Measurements from ENCODE around the gene CFAP97D2. TPM values are rescaled to one million over a fixed set of nuclear protein-coding genes. Genes with fewer than 3 reads are reported as not detected.
A peak's percentile ranks its signal among the peaks of the same experiment; 100 is the strongest.
"Not testable (repeated sequence)": the region's sequence is repeated elsewhere in the genome, so short reads cannot be mapped to it uniquely, and the experiment has no call there.

The CFAP97D2 gene
- total RNA-seq, 2 experiments from 2014 or later, result 0.47 to 0.52 TPM

- peak overlapping the region; percentile 79 to 92 for H3K27ac ChIP-seq (ENCODE audit: low read depth in 1 of 2, low read length in 2 of 2)
- TF ChIP-seq CTCF (IDR thresholded peaks at IDR 0.05), result no peak
- H3K4me1 Mint-ChIP-seq (ENCODE audit: low read depth), result peaks cover 84% of the 10 kb centered on the region
Measured at GRCh38 chr13:114148521-114148855, 30.6 kb upstream of the CFAP97D2 start.

GRCh38 chr13:114148886-114149285 lies 30.2 kb upstream of the CFAP97D2 start:
- not testable (repeated sequence) for H3K27me3 ChIP-seq (ENCODE audit: control insufficient read depth in 1 of 2, insufficient read depth in 2 of 2, low read length in 2 of 2); DNase-seq; H3K9me3 ChIP-seq (ENCODE audit: control insufficient read depth in 1 of 2, insufficient read depth in 1 of 2, low read length in 2 of 2); H3K9me3 Mint-ChIP-seq; H3K4me3 ChIP-seq (ENCODE audit: low read length); H3K36me3 ChIP-seq (ENCODE audit: insufficient read depth, low read length); ATAC-seq (ENCODE audit: poor library complexity); H3K27me3 Mint-ChIP-seq
- intact Hi-C loops (cut with DNase I, micrococcal nuclease), result loop anchor here in 1 of 2 experiments (1.0 to 5.0 kb wide), 4 partner anchors 9 to 37 kb away; no protein-coding TSS in a partner anchor
- Mint-ChIP-seq H3K4me1 (ENCODE audit: low read depth) (peaks cover 88% of the 10 kb centered on the region), H3K27ac (peak overlapping the region; percentile 95), H3K36me3 (ENCODE audit: low read depth) (peaks cover 10% of the 10 kb centered on the region), H3K4me3 (peak overlapping the region; percentile 61)
- POLR2A ChIA-PET, result interaction anchor here (1.0 to 1.8 kb wide), 25 partner anchors 8 to 133 kb away, joined by 3 to 79 read pairs (median 7); partner anchors contain the start of genes CFAP97D2, RASA3 and UPF3A
- H3K4me1 ChIP-seq (ENCODE audit: insufficient read depth, low read length), result peaks cover 96% of the 10 kb centered on the region
- CTCF ChIA-PET, result interaction anchor here (1.3 to 1.5 kb wide), 2 partner anchors 13 to 20 kb away, joined by 3 to 5 read pairs; no protein-coding TSS in a partner anchor
- peak overlapping the region; percentile 79 to 92 for H3K27ac ChIP-seq (ENCODE audit: low read depth in 1 of 2, low read length in 2 of 2)

More at GRCh38 chr13:114148521-114148855, 30.6 kb upstream of the CFAP97D2 start:
- ATAC-seq (ENCODE audit: poor library complexity) (peak; percentile 85), DNase-seq (peak; percentile 72 to 96 (median 84))
- ChIA-PET POLR2A (interaction anchor here (0.8 to 1.8 kb wide), 27 partner anchors 8 to 133 kb away, joined by 3 to 79 read pairs (median 7); partner anchors contain the start of genes CFAP97D2, RASA3 and UPF3A), CTCF (interaction anchor here (0.8 to 1.5 kb wide), 4 partner anchors 13 to 78 kb away, joined by 3 to 6 read pairs (median 4); no protein-coding TSS in a partner anchor)
- peak overlapping the region; percentile 95 for H3K27ac Mint-ChIP-seq
- H3K36me3 Mint-ChIP-seq (ENCODE audit: low read depth), result peaks cover 10% of the 10 kb centered on the region
- H3K4me3 Mint-ChIP-seq, result peak overlapping the region; percentile 61
- no peaks in the 10 kb centered on the region for H3K27me3 Mint-ChIP-seq
- H3K9me3 Mint-ChIP-seq, result no peaks in the 10 kb centered on the region
- H3K4me3 ChIP-seq (ENCODE audit: low read length), result peak overlapping the region; percentile 1
- intact Hi-C loops (cut with DNase I, micrococcal nuclease), result loop anchor here in 1 of 2 experiments (1.0 to 5.0 kb wide), 4 partner anchors 8 to 36 kb away; no protein-coding TSS in a partner anchor
- peaks cover 98% of the 10 kb centered on the region for H3K4me1 ChIP-seq (ENCODE audit: insufficient read depth, low read length)
- peaks cover 0 to 8% of the 10 kb centered on the region in 2 experiments for H3K9me3 ChIP-seq (ENCODE audit: control insufficient read depth in 1 of 2, insufficient read depth in 1 of 2, low read length in 2 of 2)
- H3K27me3 ChIP-seq (ENCODE audit: control insufficient read depth in 1 of 2, insufficient read depth in 2 of 2, low read length in 2 of 2), result no peaks in the 10 kb centered on the region
- no peaks in the 10 kb centered on the region for H3K36me3 ChIP-seq (ENCODE audit: insufficient read depth, low read length)

- peak in 2 of 14 experiments; percentile 11 to 12 for DNase-seq
Measured at GRCh38 chr13:114149774-114150740, 29.0 kb upstream of the CFAP97D2 start.

More at GRCh38 chr13:114149774-114150740, 29.0 kb upstream of the CFAP97D2 start:
- H3K36me3 ChIP-seq (ENCODE audit: insufficient read depth, low read length), result no peaks in the 10 kb centered on the region
- intact Hi-C loops (cut with DNase I, micrococcal nuclease), result loop anchor here (2.0 to 5.0 kb wide), 3 partner anchors 13 to 77 kb away; no protein-coding TSS in a partner anchor
- TF ChIP-seq CTCF (IDR thresholded peaks at IDR 0.05), result no peak
- ChIA-PET CTCF (no interaction called here), POLR2A (interaction anchor here (1.0 to 3.4 kb wide), 6 partner anchors 7 to 73 kb away, joined by 3 to 24 read pairs (median 16); no protein-coding TSS in a partner anchor)
- peak overlapping the region; percentile 81 for H3K4me3 Mint-ChIP-seq
- peak overlapping the region; percentile 28 for H3K4me3 ChIP-seq (ENCODE audit: low read length)
- H3K9me3 ChIP-seq (ENCODE audit: control insufficient read depth in 1 of 2, insufficient read depth in 1 of 2, low read length in 2 of 2), result peaks cover 0 to 8% of the 10 kb centered on the region in 2 experiments
- H3K27me3 ChIP-seq (ENCODE audit: control insufficient read depth in 1 of 2, insufficient read depth in 2 of 2, low read length in 2 of 2), result no peaks in the 10 kb centered on the region
- H3K36me3 Mint-ChIP-seq (ENCODE audit: low read depth), result peaks cover 10% of the 10 kb centered on the region
- H3K27me3 Mint-ChIP-seq, result no peaks in the 10 kb centered on the region
- H3K27ac ChIP-seq (ENCODE audit: low read depth in 1 of 2, low read length in 2 of 2), result peak overlapping the region; percentile 79 to 92
- no peak for ATAC-seq (ENCODE audit: poor library complexity)
- peak overlapping the region; percentile 95 for H3K27ac Mint-ChIP-seq
- peaks cover 92% of the 10 kb centered on the region for H3K4me1 ChIP-seq (ENCODE audit: insufficient read depth, low read length)
- H3K4me1 Mint-ChIP-seq (ENCODE audit: low read depth), result peaks cover 91% of the 10 kb centered on the region
- no peaks in the 10 kb centered on the region for H3K9me3 Mint-ChIP-seq

All from CD4-positive, alpha-beta T cell (primary cell).